H9 (cell line): ENCODE results near the gene LGALS7. TPM values are rescaled to one million over a fixed set of nuclear protein-coding genes. Genes with fewer than 3 reads are reported as not detected.

Experiments
- DNase-seq: peaks from one replicate; pipeline ENCODE4 v3.0.0-alpha.2; 2017
- H2AFZ ChIP-seq: one replicate; pipeline ENCODE4 v1.6.1; 2013; ENCODE audit warnings: mild to moderate bottlenecking, low read length, control low read depth, moderate library complexity
- H2AK5ac ChIP-seq: 2 replicates; pipeline ENCODE4 v1.6.1; 2013; ENCODE audit warnings: low read length, control low read depth, mixed read lengths; ENCODE audit not compliant: insufficient read length
- H2BK120ac ChIP-seq: one replicate; pipeline ENCODE4 v1.6.1; 2013; ENCODE audit warnings: low read depth, mild to moderate bottlenecking, low read length, control low read depth, inconsistent platforms; ENCODE audit not compliant: poor library complexity, severe bottlenecking
- H2BK12ac ChIP-seq: 2 replicates; pipeline ENCODE4 v1.6.1; 2013; ENCODE audit warnings: low read length, control low read depth, mixed read lengths, low read depth; ENCODE audit not compliant: insufficient read length
- H2BK15ac ChIP-seq: 2 replicates; pipeline ENCODE4 v1.6.1; 2013; ENCODE audit warnings: low read depth, low read length, control low read depth
- H2BK20ac ChIP-seq: one replicate; pipeline ENCODE4 v1.6.1; 2013; ENCODE audit warnings: low read depth, mild to moderate bottlenecking, low read length, control low read depth, inconsistent platforms; ENCODE audit not compliant: poor library complexity, severe bottlenecking
- H2BK5ac ChIP-seq: 2 replicates; pipeline ENCODE4 v1.6.1; 2013; ENCODE audit warnings: low read length, control low read depth, mixed read lengths; ENCODE audit not compliant: insufficient read length
- H3K14ac ChIP-seq: 2 replicates; pipeline ENCODE4 v1.6.1; 2013; ENCODE audit warnings: low read length, control low read depth; ENCODE audit not compliant: insufficient read depth
- H3K18ac ChIP-seq: 2 replicates; pipeline ENCODE4 v1.6.1; 2013; ENCODE audit warnings: low read depth, mild to moderate bottlenecking, mixed read lengths, low read length, control low read depth; ENCODE audit not compliant: insufficient read length
- H3K23ac ChIP-seq: 2 replicates; pipeline ENCODE4 v1.6.1; 2013; ENCODE audit warnings: low read length, control low read depth, mixed read lengths, low read depth; ENCODE audit not compliant: insufficient read length
- H3K23me2 ChIP-seq: 2 replicates; pipeline ENCODE4 v1.6.1; 2013; ENCODE audit warnings: low read depth, mild to moderate bottlenecking, mixed read lengths, low read length, control low read depth; ENCODE audit not compliant: insufficient read length, poor library complexity, severe bottlenecking
- H3K27ac ChIP-seq: 2 replicates; pipeline ENCODE4 v1.5.1; 2013; ENCODE audit warnings: low read length, control low read depth, mixed read lengths, low read depth; ENCODE audit not compliant: insufficient read length
- H3K27me3 ChIP-seq: 2 replicates; pipeline ENCODE4 v1.6.1; 2013; ENCODE audit warnings: low read length, control low read depth, inconsistent platforms; ENCODE audit not compliant: insufficient read depth
- H3K4ac ChIP-seq: 2 replicates; pipeline ENCODE4 v1.6.1; 2013; ENCODE audit warnings: low read depth, mild to moderate bottlenecking, control low read depth, inconsistent platforms, low read length, moderate library complexity
- H3K4me1 ChIP-seq: 2 replicates; pipeline ENCODE4 v1.6.1; 2013; ENCODE audit warnings: low read length, control low read depth, inconsistent platforms; ENCODE audit not compliant: insufficient read depth
- H3K4me2 ChIP-seq: 2 replicates; pipeline ENCODE4 v1.6.1; 2013; ENCODE audit warnings: low read length, control low read depth, mixed read lengths; ENCODE audit not compliant: insufficient read length, insufficient read depth
- H3K56ac ChIP-seq: 2 replicates; pipeline ENCODE4 v1.6.1; 2013; ENCODE audit warnings: low read depth, mild to moderate bottlenecking, mixed read lengths, low read length, control low read depth; ENCODE audit not compliant: insufficient read length
- H3K79me1 ChIP-seq: 2 replicates; pipeline ENCODE4 v1.6.1; 2013; ENCODE audit warnings: low read depth, mild to moderate bottlenecking, moderate library complexity, low read length, control low read depth, inconsistent platforms; ENCODE audit not compliant: insufficient read depth, poor library complexity, severe bottlenecking
- H3K79me2 ChIP-seq: 2 replicates; pipeline ENCODE4 v1.6.1; 2013; ENCODE audit warnings: low read length, control low read depth, inconsistent platforms; ENCODE audit not compliant: insufficient read depth
- H3K9ac ChIP-seq: 2 replicates; pipeline ENCODE4 v1.6.1; 2013; ENCODE audit warnings: low read length, control low read depth, mixed read lengths; ENCODE audit not compliant: insufficient read length; ENCODE audit errors: extremely low read depth
- H3K9me3 ChIP-seq: one replicate; pipeline ENCODE4 v1.6.1; 2013; ENCODE audit warnings: low read depth, low read length, inconsistent platforms; ENCODE audit not compliant: control insufficient read depth
- H3T11ph ChIP-seq: one replicate; pipeline ENCODE4 v1.6.1; 2013; ENCODE audit warnings: mild to moderate bottlenecking, low read length, control low read depth, inconsistent platforms
- H4K20me1 ChIP-seq: one replicate; pipeline ENCODE4 v1.6.1; 2013; ENCODE audit not compliant: control insufficient read depth, insufficient read length, insufficient read depth
- H4K5ac ChIP-seq: 2 replicates; pipeline ENCODE4 v1.6.1; 2013; ENCODE audit warnings: low read depth, mild to moderate bottlenecking, mixed read lengths, low read length, control low read depth; ENCODE audit not compliant: insufficient read length
- H4K8ac ChIP-seq: replicated peaks from 2 replicates; pipeline ENCODE4 v1.6.1; 2013; ENCODE audit warnings: low read length, control low read depth, mixed read lengths, low read depth; ENCODE audit not compliant: insufficient read length
- H4K91ac ChIP-seq: 2 replicates; pipeline ENCODE4 v1.6.1; 2013; ENCODE audit warnings: low read depth, mild to moderate bottlenecking, moderate library complexity, mixed read lengths, low read length, control low read depth; ENCODE audit not compliant: insufficient read length
- H3K27ac Mint-ChIP-seq, 3 experiments: 2 replicates in 2 of 3; 3 replicates in 1 of 3; pipeline ENCODE4 v1.8.0; 2020 to 2021; ENCODE audit warnings: mixed read lengths in 3 of 3, mild to moderate bottlenecking in 1 of 3, moderate library complexity in 1 of 3
- H3K27me3 Mint-ChIP-seq: 2 replicates; pipeline ENCODE4 v1.8.0; 2021; ENCODE audit warnings: low read depth, mild to moderate bottlenecking, moderate library complexity, mixed read lengths
- H3K36me3 Mint-ChIP-seq, 3 experiments: 2 replicates in 2 of 3; 3 replicates in 1 of 3; pipeline ENCODE4 v1.8.0; 2020 to 2021; ENCODE audit warnings: low read depth in 3 of 3, mixed read lengths in 3 of 3; ENCODE audit not compliant: insufficient read depth in 1 of 3
- H3K4me1 Mint-ChIP-seq, 2 experiments: 2 replicates each; pipeline ENCODE4 v1.8.0; 2020; ENCODE audit warnings: mixed read lengths in 2 of 2
- H3K4me3 Mint-ChIP-seq, 2 experiments: 2 replicates in 1 of 2; 3 replicates in 1 of 2; pipeline ENCODE4 v1.8.0; 2020 to 2021; ENCODE audit warnings: mild to moderate bottlenecking in 2 of 2, mixed read lengths in 2 of 2, moderate library complexity in 1 of 2
- H3K9me3 Mint-ChIP-seq, 2 experiments: 2 replicates in 1 of 2; 3 replicates in 1 of 2; pipeline ENCODE4 v1.8.0; 2020; ENCODE audit warnings: mild to moderate bottlenecking in 2 of 2, mixed read lengths in 2 of 2, moderate library complexity in 1 of 2
- WGBS: extraction: QIAGEN DNeasy Blood & Tissue Kit; methylation state at CpG from one replicate; pipeline ENCODE4 v1.1.7; 2013; ENCODE audit warnings: missing lambda C conversion rate, low lambda C conversion rate, mixed read lengths; ENCODE audit not compliant: insufficient read length; ENCODE audit errors: extremely low coverage; 5-methylcytosine and 5-hydroxymethylcytosine counted together
- total RNA-seq: library from RNA; stranded (reverse); gene quantifications from 2 replicates; pipeline ENCODE4 v1.2.1, GENCODE V29; 2021
- TF ChIP-seq, protein P1 (sequence below): fragments of 200-600 bp; sonication (generic); conservative IDR thresholded peaks from 3 replicates; pipeline ENCODE4 v1.8.0; 2021; ENCODE audit warnings: antibody characterized with exemption, mild to moderate bottlenecking

LGALS7 gene
- total RNA-seq, 1 experiment from 2014 or later = not detected

DNA sequence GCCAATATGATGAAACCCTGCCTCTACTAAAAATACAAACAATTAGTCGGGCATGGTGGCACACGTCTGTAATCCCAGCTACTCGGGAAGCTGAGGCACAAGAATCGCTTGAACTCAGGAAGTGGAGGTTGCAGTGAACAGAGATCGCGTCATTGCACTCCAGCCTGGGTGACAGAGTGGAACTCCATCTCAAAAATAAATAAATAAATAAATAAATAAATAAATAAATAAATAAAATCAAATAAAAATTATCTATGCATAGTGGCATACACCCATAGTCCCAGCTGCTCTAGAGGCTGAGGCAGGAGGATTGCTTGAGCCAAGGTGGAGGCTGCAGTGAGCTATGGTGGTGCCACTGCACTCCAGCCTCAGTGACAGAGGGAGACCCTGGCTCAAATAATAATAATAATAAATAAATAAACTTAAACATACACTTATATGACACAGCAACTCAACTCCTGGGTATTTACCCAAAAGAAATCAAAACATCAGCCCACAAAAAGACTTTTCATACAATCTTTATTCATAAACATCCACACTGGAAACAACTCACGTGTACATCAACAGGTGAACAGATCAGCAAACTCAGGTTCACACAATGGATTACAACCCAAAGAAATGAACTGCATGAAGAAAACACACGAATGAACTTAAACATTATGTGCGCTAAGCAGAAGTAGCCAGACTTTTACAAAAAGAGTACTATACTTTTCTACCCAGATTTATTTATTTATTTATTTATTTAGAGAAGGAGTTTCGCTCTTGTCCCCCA lies 6.9 kb downstream of the LGALS7 start:
- H2AFZ ChIP-seq = no peak overlapping the region
- H3K56ac ChIP-seq = no peak overlapping the region
- H3K79me1 ChIP-seq = no peaks in the 10 kb centered on the region
- Mint-ChIP-seq H3K9me3 (no peaks in the 10 kb centered on the region; a peak in 1 of 5 replicates), H3K4me3 (no peak overlapping the region), H3K36me3 (no peaks in the 10 kb centered on the region), H3K4me1 (peaks cover 0 to 5% of the 10 kb centered on the region in 2 experiments; a peak in 1 of 4 replicates), H3K27me3 (peaks cover 1% of the 10 kb centered on the region), H3K27ac (no peak overlapping the region)
- peaks cover 4% of the 10 kb centered on the region for H3K23me2 ChIP-seq
- H3K9me3 ChIP-seq = no peaks in the 10 kb centered on the region
- H3K9ac ChIP-seq = no peak overlapping the region
- no peak overlapping the region for H4K91ac ChIP-seq
- no peak overlapping the region for H3K27ac ChIP-seq
- no peak overlapping the region for H3K23ac ChIP-seq
- no peak for DNase-seq
- H2AK5ac ChIP-seq = no peak overlapping the region
- no peak overlapping the region for H3K18ac ChIP-seq
- no CpG with 5 or more reads among the region's 10 CpGs for WGBS
- no peak overlapping the region for H3T11ph ChIP-seq
- H2BK12ac ChIP-seq = no peak overlapping the region
- peaks cover 4% of the 10 kb centered on the region; the same call in 1 of the 2 replicates for H3K4me1 ChIP-seq
- H3K79me2 ChIP-seq = no peaks in the 10 kb centered on the region
- TF ChIP-seq, protein P1, sequence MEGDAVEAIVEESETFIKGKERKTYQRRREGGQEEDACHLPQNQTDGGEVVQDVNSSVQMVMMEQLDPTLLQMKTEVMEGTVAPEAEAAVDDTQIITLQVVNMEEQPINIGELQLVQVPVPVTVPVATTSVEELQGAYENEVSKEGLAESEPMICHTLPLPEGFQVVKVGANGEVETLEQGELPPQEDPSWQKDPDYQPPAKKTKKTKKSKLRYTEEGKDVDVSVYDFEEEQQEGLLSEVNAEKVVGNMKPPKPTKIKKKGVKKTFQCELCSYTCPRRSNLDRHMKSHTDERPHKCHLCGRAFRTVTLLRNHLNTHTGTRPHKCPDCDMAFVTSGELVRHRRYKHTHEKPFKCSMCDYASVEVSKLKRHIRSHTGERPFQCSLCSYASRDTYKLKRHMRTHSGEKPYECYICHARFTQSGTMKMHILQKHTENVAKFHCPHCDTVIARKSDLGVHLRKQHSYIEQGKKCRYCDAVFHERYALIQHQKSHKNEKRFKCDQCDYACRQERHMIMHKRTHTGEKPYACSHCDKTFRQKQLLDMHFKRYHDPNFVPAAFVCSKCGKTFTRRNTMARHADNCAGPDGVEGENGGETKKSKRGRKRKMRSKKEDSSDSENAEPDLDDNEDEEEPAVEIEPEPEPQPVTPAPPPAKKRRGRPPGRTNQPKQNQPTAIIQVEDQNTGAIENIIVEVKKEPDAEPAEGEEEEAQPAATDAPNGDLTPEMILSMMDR = no peak
- no peak overlapping the region for H2BK5ac ChIP-seq
- no peak overlapping the region for H2BK20ac ChIP-seq
- no peak overlapping the region for H3K4me2 ChIP-seq
- H2BK15ac ChIP-seq = no peak overlapping the region
- no peak overlapping the region for H3K14ac ChIP-seq
- no peak overlapping the region for H2BK120ac ChIP-seq
- H4K20me1 ChIP-seq = no peaks in the 10 kb centered on the region
- H3K27me3 ChIP-seq = no peaks in the 10 kb centered on the region
- no peak overlapping the region for H4K8ac ChIP-seq
- H4K5ac ChIP-seq = no peak overlapping the region
- no peak overlapping the region for H3K4ac ChIP-seq
